ENCODE results near the gene FANCM.
"Not testable (repeated sequence)": the region's sequence is repeated elsewhere in the genome, so short reads cannot be mapped to it uniquely, and the experiment has no call there.

FANCM gene

GRCh38 chr14:45198551-45198950 is 62.8 kb downstream of the FANCM start:
- peak; percentile 42 for DNase-seq (ENCODE audit: low read depth, low spot score)
- Histone ChIP-seq H3K27ac (peak overlapping the region; percentile 55; the same call in 1 of the 2 replicates), H3K36me3 (ENCODE audit: insufficient read depth, low read length) (peaks cover 19% of the 10 kb centered on the region), H3K9me3 (ENCODE audit: low read depth, low read length) (no peaks in the 10 kb centered on the region), H3K9ac (ENCODE audit: insufficient read length) (no peak overlapping the region), H3K4me3 (no peak overlapping the region)
- TF ChIP-seq EZH2 (IDR thresholded peaks at IDR 0.05) (no peak), FOXP2 (optimal IDR thresholded peaks at IDR 0.05; ENCODE audit: control extremely low read depth, extremely low read length, insufficient read depth) (no peak), POLR2AphosphoS5 (IDR thresholded peaks at IDR 0.05; ENCODE audit: borderline replicate concordance, low read depth, low read length) (no peak)

- TF ChIP-seq FOXP2 (optimal IDR thresholded peaks at IDR 0.05; ENCODE audit: control extremely low read depth, extremely low read length, insufficient read depth) = no peak
- TF ChIP-seq EZH2 (IDR thresholded peaks at IDR 0.05) = no peak
- no peak for TF ChIP-seq POLR2AphosphoS5 (IDR thresholded peaks at IDR 0.05; ENCODE audit: borderline replicate concordance, low read depth, low read length)
- H3K27ac ChIP-seq = peak overlapping the region; percentile 55; the same call in 1 of the 2 replicates
- H3K4me3 ChIP-seq = no peak overlapping the region
- DNase-seq (ENCODE audit: low read depth, low spot score) = no peak
- H3K9ac ChIP-seq (ENCODE audit: insufficient read length) = no peak overlapping the region
- H3K9me3 ChIP-seq (ENCODE audit: low read depth, low read length) = no peaks in the 10 kb centered on the region
- H3K36me3 ChIP-seq (ENCODE audit: insufficient read depth, low read length) = peaks cover 23% of the 10 kb centered on the region
Observed at GRCh38 chr14:45199230-45199629, 63.5 kb downstream of the FANCM start.

GRCh38 chr14:45201905-45202304 is 66.2 kb downstream of the FANCM start:
- Histone ChIP-seq H3K27ac (no peak overlapping the region), H3K9me3 (ENCODE audit: low read depth, low read length) (no peaks in the 10 kb centered on the region), H3K9ac (ENCODE audit: insufficient read length) (no peak overlapping the region), H3K4me3 (no peak overlapping the region), H3K36me3 (ENCODE audit: insufficient read depth, low read length) (peaks cover 23% of the 10 kb centered on the region)
- TF ChIP-seq POLR2AphosphoS5 (IDR thresholded peaks at IDR 0.05; ENCODE audit: borderline replicate concordance, low read depth, low read length) (no peak), FOXP2 (optimal IDR thresholded peaks at IDR 0.05; ENCODE audit: control extremely low read depth, extremely low read length, insufficient read depth) (no peak), EZH2 (IDR thresholded peaks at IDR 0.05) (no peak)
- DNase-seq (ENCODE audit: low read depth, low spot score) = no peak

- H3K4me3 ChIP-seq = no peak overlapping the region
- H3K27ac ChIP-seq = no peak overlapping the region
- H3K9me3 ChIP-seq (ENCODE audit: low read depth, low read length) = no peaks in the 10 kb centered on the region
- TF ChIP-seq EZH2 (IDR thresholded peaks at IDR 0.05) (no peak), FOXP2 (optimal IDR thresholded peaks at IDR 0.05; ENCODE audit: control extremely low read depth, extremely low read length, insufficient read depth) (no peak), POLR2AphosphoS5 (IDR thresholded peaks at IDR 0.05; ENCODE audit: borderline replicate concordance, low read depth, low read length) (no peak)
- H3K9ac ChIP-seq (ENCODE audit: insufficient read length) = no peak overlapping the region
- DNase-seq (ENCODE audit: low read depth, low spot score) = no peak
- H3K36me3 ChIP-seq (ENCODE audit: insufficient read depth, low read length) = peaks cover 26% of the 10 kb centered on the region
Observed at GRCh38 chr14:45204241-45204640, 68.5 kb downstream of the FANCM start.

- Histone ChIP-seq H3K27ac (no peak overlapping the region), H3K9ac (ENCODE audit: insufficient read length) (no peak overlapping the region), H3K4me3 (no peak overlapping the region), H3K36me3 (ENCODE audit: insufficient read depth, low read length) (peaks cover 16% of the 10 kb centered on the region; the same call in 1 of the 2 replicates), H3K9me3 (ENCODE audit: low read depth, low read length) (no peaks in the 10 kb centered on the region)
- TF ChIP-seq FOXP2 (optimal IDR thresholded peaks at IDR 0.05; ENCODE audit: control extremely low read depth, extremely low read length, insufficient read depth) (no peak), EZH2 (IDR thresholded peaks at IDR 0.05) (no peak), POLR2AphosphoS5 (IDR thresholded peaks at IDR 0.05; ENCODE audit: borderline replicate concordance, low read depth, low read length) (no peak)
- DNase-seq (ENCODE audit: low read depth, low spot score) = no peak
Observed at GRCh38 chr14:45210159-45210558, 74.4 kb downstream of the FANCM start.

- TF ChIP-seq FOXP2 (optimal IDR thresholded peaks at IDR 0.05; ENCODE audit: control extremely low read depth, extremely low read length, insufficient read depth) = no peak
- no peak for TF ChIP-seq POLR2AphosphoS5 (IDR thresholded peaks at IDR 0.05; ENCODE audit: borderline replicate concordance, low read depth, low read length)
- TF ChIP-seq EZH2 (IDR thresholded peaks at IDR 0.05) = no peak
- H3K4me3 ChIP-seq = no peak overlapping the region
- no peaks in the 10 kb centered on the region for H3K9me3 ChIP-seq (ENCODE audit: low read depth, low read length)
- DNase-seq (ENCODE audit: low read depth, low spot score) = no peak
- H3K27ac ChIP-seq = no peak overlapping the region
- no peak overlapping the region for H3K9ac ChIP-seq (ENCODE audit: insufficient read length)
- peaks cover 13% of the 10 kb centered on the region; the same call in 1 of the 2 replicates for H3K36me3 ChIP-seq (ENCODE audit: insufficient read depth, low read length)
Observed at GRCh38 chr14:45211295-45211694, 75.6 kb downstream of the FANCM start.

- H3K27ac ChIP-seq = no peak overlapping the region
- H3K9me3 ChIP-seq (ENCODE audit: low read depth, low read length) = no peaks in the 10 kb centered on the region
- H3K36me3 ChIP-seq (ENCODE audit: insufficient read depth, low read length) = 0 out of 2 replicates have a peak, but pooled peaks cover 10% of the 10 kb centered on the region
- no peak overlapping the region for H3K4me3 ChIP-seq
- no peak overlapping the region for H3K9ac ChIP-seq (ENCODE audit: insufficient read length)
- TF ChIP-seq EZH2 (IDR thresholded peaks at IDR 0.05) (no peak), POLR2AphosphoS5 (IDR thresholded peaks at IDR 0.05; ENCODE audit: borderline replicate concordance, low read depth, low read length) (no peak), FOXP2 (optimal IDR thresholded peaks at IDR 0.05; ENCODE audit: control extremely low read depth, extremely low read length, insufficient read depth) (no peak)
- DNase-seq (ENCODE audit: low read depth, low spot score) = no peak
Observed at GRCh38 chr14:45212231-45212630, 76.5 kb downstream of the FANCM start.

GRCh38 chr14:45213716-45214115 is 78.0 kb downstream of the FANCM start:
- not testable (repeated sequence) for H3K36me3 ChIP-seq (ENCODE audit: insufficient read depth, low read length); H3K4me3 ChIP-seq; DNase-seq (ENCODE audit: low read depth, low spot score); H3K9me3 ChIP-seq (ENCODE audit: low read depth, low read length); H3K9ac ChIP-seq (ENCODE audit: insufficient read length); H3K27ac ChIP-seq

- H3K9me3 ChIP-seq (ENCODE audit: low read depth, low read length); H3K9ac ChIP-seq (ENCODE audit: insufficient read length); H3K4me3 ChIP-seq; H3K27ac ChIP-seq; H3K36me3 ChIP-seq (ENCODE audit: insufficient read depth, low read length); DNase-seq (ENCODE audit: low read depth, low spot score): not testable (repeated sequence)
Observed at GRCh38 chr14:45214341-45214740, 78.6 kb downstream of the FANCM start.

Data from SK-N-MC (cell line).